ENCODE data around the gene FBXL17.

GRCh38 chr5:107933326-107933725, 448.6 kb downstream of the FBXL17 start:
- TF ChIP-seq EZH2 (IDR thresholded peaks at IDR 0.05; ENCODE audit: borderline replicate concordance, low read depth, low read length, severe bottlenecking) (no peak), CTCF (IDR thresholded peaks at IDR 0.05; ENCODE audit: borderline replicate concordance, extremely low read depth, low read length, poor library complexity, severe bottlenecking) (no peak)

Measured in DND-41 (cell line).